Measurements from ENCODE around the gene WDR64.

WDR64 gene

GRCh38 chr1:241836941-241837340 is 184.9 kb downstream of the WDR64 start:
- H3K9ac ChIP-seq (ENCODE audit: low read length): no peak overlapping the region
- H3K79me2 ChIP-seq (ENCODE audit: insufficient read depth, low read length): no peaks in the 10 kb centered on the region
- H3F3A ChIP-seq (ENCODE audit: insufficient read depth, low read length): no peaks in the 10 kb centered on the region
- no peak overlapping the region for H2AFZ ChIP-seq (ENCODE audit: low read length)
- no peaks in the 10 kb centered on the region for H4K20me1 ChIP-seq (ENCODE audit: insufficient read depth, low read length)
- H3K4me2 ChIP-seq (ENCODE audit: low read length): no peak overlapping the region
- H3K4me3 ChIP-seq (ENCODE audit: low read depth, low read length, poor library complexity, severe bottlenecking): no peak overlapping the region
- H3K27me3 ChIP-seq (ENCODE audit: insufficient read depth, low read length): no peaks in the 10 kb centered on the region
- H3K27ac ChIP-seq (ENCODE audit: low read depth, low read length, poor library complexity, severe bottlenecking): no peak overlapping the region
- no peaks in the 10 kb centered on the region for H3K36me3 ChIP-seq (ENCODE audit: insufficient read depth, low read length)
- H3K9me2 ChIP-seq (ENCODE audit: low read depth, low read length): no peaks in the 10 kb centered on the region
- H3K4me1 ChIP-seq (ENCODE audit: insufficient read depth, low read length, severe bottlenecking): no peaks in the 10 kb centered on the region
- H3K9me3 ChIP-seq (ENCODE audit: low read length): no peaks in the 10 kb centered on the region
- no peak for TF ChIP-seq CTCF (IDR thresholded peaks at IDR 0.05; ENCODE audit: low read length)

- H3K9me3 ChIP-seq (ENCODE audit: low read length): no peaks in the 10 kb centered on the region
- H3K4me1 ChIP-seq (ENCODE audit: insufficient read depth, low read length, severe bottlenecking): no peaks in the 10 kb centered on the region
- H3K9ac ChIP-seq (ENCODE audit: low read length): no peak overlapping the region
- no peak overlapping the region for H3K4me3 ChIP-seq (ENCODE audit: low read depth, low read length, poor library complexity, severe bottlenecking)
- H2AFZ ChIP-seq (ENCODE audit: low read length): no peak overlapping the region
- TF ChIP-seq EZH2 (IDR thresholded peaks at IDR 0.05; ENCODE audit: borderline replicate concordance, low read length) (no peak), CTCF (IDR thresholded peaks at IDR 0.05; ENCODE audit: low read length) (no peak)
- H3K9me2 ChIP-seq (ENCODE audit: low read depth, low read length): no peaks in the 10 kb centered on the region
- no peak overlapping the region for H3K4me2 ChIP-seq (ENCODE audit: low read length)
- H3F3A ChIP-seq (ENCODE audit: insufficient read depth, low read length): no peaks in the 10 kb centered on the region
- no peaks in the 10 kb centered on the region for H4K20me1 ChIP-seq (ENCODE audit: insufficient read depth, low read length)
- H3K27me3 ChIP-seq (ENCODE audit: insufficient read depth, low read length): no peaks in the 10 kb centered on the region
- H3K79me2 ChIP-seq (ENCODE audit: insufficient read depth, low read length): no peaks in the 10 kb centered on the region
- H3K36me3 ChIP-seq (ENCODE audit: insufficient read depth, low read length): no peaks in the 10 kb centered on the region
- no peak overlapping the region for H3K27ac ChIP-seq (ENCODE audit: low read depth, low read length, poor library complexity, severe bottlenecking)
These were observed 185.3 kb downstream of the WDR64 start for GRCh38 chr1:241837416-241837815.

GRCh38 chr1:241837901-241838300 is 185.8 kb downstream of the WDR64 start:
- H3K27ac ChIP-seq (ENCODE audit: low read depth, low read length, poor library complexity, severe bottlenecking): no peak overlapping the region
- H3K9me2 ChIP-seq (ENCODE audit: low read depth, low read length): no peaks in the 10 kb centered on the region
- no peaks in the 10 kb centered on the region for H3K79me2 ChIP-seq (ENCODE audit: insufficient read depth, low read length)
- no peaks in the 10 kb centered on the region for H3K9me3 ChIP-seq (ENCODE audit: low read length)
- no peaks in the 10 kb centered on the region for H3K27me3 ChIP-seq (ENCODE audit: insufficient read depth, low read length)
- no peak overlapping the region for H3K4me2 ChIP-seq (ENCODE audit: low read length)
- H2AFZ ChIP-seq (ENCODE audit: low read length): no peak overlapping the region
- no peaks in the 10 kb centered on the region for H3F3A ChIP-seq (ENCODE audit: insufficient read depth, low read length)
- H3K36me3 ChIP-seq (ENCODE audit: insufficient read depth, low read length): no peaks in the 10 kb centered on the region
- TF ChIP-seq CTCF (IDR thresholded peaks at IDR 0.05; ENCODE audit: low read length) (no peak), EZH2 (IDR thresholded peaks at IDR 0.05; ENCODE audit: borderline replicate concordance, low read length) (no peak)
- no peak overlapping the region for H3K9ac ChIP-seq (ENCODE audit: low read length)
- no peaks in the 10 kb centered on the region for H3K4me1 ChIP-seq (ENCODE audit: insufficient read depth, low read length, severe bottlenecking)
- no peak overlapping the region for H3K4me3 ChIP-seq (ENCODE audit: low read depth, low read length, poor library complexity, severe bottlenecking)
- H4K20me1 ChIP-seq (ENCODE audit: insufficient read depth, low read length): no peaks in the 10 kb centered on the region
